ENCODE results near the gene GPR161.

The GPR161 gene

GRCh38 chr1:168102487-168102886 lies 34.2 kb downstream of the GPR161 start:
- no peak for DNase-seq

DNA sequence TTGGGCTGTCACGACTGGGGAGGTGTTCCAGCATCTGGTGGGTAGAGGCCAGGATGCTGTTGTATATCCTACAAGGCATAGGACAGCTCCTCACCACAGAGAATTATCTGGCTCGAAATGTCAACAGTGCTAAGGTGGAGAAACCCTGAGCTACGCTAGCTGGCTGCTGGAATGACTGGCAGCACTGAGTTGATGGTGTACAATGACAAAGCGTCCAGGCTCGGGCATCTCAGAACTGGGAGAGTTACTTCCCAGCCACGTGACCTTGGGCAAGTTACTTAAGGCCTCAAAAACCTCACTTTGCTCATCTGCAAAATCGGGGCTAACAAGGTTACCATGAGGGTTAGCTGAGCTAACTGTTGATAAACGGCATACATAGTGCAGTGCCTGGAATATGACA lies 35.4 kb downstream of the GPR161 start:
- no peak for DNase-seq

DNA sequence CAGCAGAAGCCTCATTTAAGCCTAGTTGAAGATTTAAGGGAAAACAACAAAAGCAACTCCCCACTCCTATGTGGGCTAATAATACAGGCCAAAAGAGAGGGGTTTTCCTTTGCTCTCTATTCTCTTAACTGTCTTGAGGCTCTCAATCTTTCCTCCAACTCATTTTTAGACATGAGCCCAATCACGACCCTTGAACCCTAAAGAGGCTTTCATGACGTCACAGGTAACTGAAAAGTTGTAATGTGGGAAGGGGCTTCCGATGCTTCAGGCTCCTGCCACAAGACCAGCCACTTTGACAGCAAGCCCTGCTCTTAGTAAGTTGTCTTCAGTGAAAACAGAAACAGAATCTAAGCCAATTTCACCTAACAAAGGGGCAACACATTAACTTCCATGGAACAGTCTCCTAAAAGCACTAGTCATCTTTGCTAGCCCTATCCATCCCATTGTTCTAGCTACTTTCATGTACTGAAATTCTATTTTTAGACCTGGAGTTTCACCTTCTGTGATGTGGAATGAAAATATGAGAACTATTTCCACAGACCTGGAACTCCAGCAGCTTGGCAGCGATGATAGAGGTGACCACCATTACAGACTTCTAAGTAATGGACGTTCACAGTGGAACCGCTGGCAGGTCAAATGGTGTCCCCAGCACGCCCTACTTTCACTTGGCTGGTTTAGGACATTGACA lies 36.3 kb downstream of the GPR161 start:
- no peak for DNase-seq

DNA sequence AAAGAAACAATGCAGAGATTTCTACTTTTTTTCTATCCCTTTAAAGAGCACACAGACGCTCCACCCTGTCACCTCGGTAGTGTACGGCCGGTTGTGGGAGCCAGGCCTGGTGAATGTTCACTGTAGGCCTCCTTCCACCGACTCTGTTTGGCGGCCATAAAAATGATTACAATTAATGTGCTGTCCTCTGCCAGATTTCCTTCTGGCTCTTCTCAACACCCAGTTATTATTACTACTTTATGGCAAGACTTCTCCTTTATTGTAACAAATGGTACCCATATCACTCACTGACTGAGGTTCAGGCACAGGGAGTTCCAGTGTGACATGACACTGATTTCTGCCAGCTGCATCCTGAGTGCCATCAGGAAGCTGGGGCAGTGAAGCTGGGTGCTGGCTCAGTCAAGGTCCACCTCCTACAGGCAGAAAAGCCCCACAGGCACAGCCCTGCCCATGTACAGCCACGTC lies 37.4 kb downstream of the GPR161 start:
- no peak for DNase-seq

DNA sequence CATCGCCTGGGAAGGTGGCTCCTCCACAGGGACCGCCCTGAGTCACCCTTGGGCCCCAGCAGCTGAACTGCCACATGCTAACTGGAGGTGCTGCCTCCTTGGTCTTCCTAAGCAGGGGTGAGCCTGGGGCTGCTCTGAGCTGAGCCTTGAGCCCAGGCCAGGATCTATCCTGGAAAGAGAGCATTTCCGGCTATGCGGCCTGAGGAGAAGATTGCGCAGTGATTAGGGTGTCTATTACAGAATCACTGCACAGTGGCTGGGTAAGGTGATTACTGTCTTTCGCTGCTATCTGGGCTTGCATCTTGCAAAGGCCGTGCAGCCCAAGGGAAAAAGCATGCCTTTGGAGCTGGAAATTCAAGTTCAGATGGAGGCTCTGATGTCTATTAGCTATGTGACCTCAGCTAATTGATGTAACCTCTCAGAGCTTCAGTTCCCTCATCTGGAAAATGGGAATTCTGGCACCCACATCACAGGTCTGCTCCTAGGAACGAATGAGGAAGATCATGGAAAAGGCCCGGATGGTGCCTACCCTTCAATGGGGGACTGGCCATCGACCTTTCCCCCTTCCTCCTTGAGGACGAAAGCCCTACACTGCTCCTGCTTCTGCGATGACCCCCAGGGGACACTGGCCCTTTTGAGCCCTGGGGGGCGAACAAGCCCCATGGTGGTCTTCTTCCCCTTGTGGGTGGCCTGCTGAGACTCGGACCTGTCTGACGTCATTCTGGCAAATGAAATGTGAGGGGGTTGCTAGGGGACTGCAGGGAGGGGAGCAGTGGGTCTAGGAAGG lies 38.0 kb downstream of the GPR161 start:
- DNase-seq = no peak

DNA sequence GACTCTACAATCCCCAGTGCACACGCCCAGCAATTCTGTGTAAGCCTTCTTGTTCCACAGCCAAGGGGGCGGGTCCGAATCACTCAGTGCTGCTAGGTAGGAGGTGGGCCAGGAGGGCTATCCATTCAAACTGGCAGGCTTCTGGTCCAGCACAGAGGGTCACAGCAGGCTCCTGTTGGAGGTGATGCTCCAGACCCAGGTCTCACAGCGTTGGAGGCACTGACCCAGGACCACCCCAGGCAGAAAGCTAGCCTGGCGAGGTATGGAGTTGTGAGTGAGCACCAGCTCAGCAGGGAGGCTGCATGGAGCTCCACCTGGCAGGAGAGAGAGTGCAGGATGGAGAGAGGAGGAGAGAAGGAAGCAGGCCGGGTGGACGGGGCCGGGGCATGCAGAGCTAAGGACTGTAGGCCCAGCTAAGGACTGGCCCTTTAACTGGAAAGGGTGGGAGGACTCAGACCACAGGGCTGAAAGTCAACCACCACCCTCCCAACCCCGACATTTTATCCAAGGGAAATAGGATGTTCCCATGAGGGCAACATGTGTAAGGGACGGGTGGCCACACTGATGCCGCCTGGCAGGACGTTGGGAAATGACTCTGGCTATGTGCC lies 38.7 kb downstream of the GPR161 start:
- no peak for DNase-seq

GRCh38 chr1:168096296-168097165 lies 40.2 kb downstream of the GPR161 start:
- DNase-seq = no peak

DNA sequence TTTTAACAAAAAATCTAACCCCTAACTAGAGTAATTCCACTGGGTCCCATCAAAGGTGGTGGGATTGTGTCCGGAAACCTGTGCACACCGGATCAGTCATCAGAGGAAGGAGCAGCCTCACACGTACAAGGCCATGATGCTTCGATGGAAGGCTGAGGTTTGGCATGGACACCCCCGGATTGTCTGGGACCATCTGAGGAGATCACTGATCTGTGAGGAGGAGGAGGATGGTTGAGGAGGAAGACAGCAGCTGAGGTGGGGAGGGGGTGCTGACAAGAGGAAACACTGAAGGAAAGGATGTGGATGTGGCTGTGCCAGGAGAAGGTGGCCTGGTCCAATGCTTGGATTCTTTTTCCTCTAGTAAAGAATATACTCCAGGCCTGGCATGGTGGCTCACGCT lies 41.3 kb downstream of the GPR161 start:
- no peak for DNase-seq

- DNase-seq = no peak
Measured at GRCh38 chr1:168093616-168094015, 43.1 kb downstream of the GPR161 start.

GRCh38 chr1:168092566-168093355 lies 44.0 kb downstream of the GPR161 start:
- DNase-seq = no peak

DNA sequence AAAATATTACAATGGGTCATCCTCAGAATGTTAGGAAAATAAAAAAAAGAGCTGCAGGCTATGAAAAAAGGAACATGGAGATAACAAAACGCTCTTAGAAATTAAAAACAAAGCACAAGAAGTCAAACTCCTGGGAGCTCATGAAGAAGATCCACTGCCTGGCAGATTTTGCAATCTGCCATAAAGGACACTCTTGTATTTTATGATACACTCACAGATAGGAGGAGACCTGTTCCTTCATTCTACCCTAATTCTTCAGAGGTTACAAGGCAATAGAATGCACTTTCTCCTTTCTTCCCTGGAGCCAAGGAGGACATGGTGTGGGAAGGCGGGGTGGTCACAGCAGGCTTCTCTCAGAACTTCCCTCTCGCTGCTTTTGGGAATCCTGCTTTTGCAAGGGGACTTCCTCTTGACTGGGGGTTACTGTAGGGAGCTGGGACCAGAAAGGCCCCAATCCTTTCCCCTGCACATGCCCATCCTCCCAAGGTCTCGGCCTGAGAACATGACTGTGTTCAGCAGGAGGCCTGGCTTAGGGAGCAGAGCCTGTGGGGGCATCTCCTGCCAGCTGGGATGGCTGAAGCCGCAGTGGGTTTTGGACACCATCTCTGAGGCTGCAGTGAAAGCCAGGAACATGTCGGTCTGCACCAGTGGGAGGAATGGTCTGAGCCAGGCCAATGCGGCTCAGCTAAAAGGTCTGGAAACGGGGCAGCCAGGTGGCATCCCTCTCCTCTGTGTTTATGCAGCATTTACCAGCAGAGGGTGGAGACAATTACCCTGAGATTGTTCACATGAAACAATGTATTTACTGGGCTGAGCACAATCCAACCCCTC lies 44.8 kb downstream of the GPR161 start:
- no peak for DNase-seq

DNA sequence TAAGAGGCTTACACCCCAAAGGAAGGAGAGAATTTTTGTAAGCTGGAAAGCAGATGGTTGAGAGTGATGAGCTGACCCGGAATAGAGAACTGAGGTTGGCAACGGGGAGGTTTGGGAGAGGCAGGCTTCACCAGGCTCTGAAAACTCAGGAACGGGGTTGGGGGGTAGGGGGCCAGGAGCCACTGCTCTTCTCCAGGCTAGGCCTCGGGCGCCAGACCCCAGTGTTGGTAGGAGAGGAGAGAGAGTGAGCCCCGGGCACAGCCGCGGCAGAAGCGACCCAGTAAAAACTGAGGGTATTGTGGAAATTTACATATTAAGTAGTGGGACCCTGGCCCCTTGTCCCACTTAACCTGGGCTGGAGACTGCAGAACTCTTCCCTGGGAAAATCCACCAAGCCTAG lies 45.7 kb downstream of the GPR161 start:
- DNase-seq = no peak

- DNase-seq = no peak
Measured at GRCh38 chr1:168090395-168090794, 46.3 kb downstream of the GPR161 start.

GRCh38 chr1:168089979-168090337 lies 46.8 kb downstream of the GPR161 start:
- DNase-seq = no peak

DNA sequence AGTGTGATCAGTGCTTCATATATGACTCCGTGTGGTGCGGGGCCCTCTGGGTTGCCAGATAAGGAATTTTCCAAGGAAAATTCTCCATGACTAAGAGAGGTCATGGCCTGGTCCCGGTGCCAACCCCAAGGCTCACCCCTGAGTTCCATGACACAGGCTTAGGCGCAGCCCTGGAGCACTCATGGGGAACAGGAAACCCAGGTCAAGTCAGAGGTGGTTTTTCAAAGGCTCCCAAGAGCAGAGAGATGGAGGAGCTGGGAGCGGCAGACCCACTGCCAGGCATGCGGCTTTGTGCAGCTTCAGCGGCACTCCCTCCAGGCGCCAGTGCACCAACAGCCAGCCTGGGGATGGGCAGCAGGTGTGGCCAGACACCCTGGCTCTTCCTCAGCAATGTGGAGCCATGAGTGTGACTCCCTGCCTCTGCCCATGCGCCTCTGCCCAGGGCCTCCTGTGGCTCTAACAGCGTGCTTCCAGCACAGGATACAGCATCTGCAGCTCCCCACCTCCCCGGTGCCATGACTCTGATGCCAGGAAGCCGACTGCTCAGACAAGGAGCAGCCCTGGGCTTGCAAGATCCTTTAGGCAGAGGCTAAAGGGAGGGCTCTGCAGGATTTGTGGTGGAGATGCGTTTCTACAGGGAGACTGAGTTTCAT lies 47.3 kb downstream of the GPR161 start:
- no peak for DNase-seq

DNA sequence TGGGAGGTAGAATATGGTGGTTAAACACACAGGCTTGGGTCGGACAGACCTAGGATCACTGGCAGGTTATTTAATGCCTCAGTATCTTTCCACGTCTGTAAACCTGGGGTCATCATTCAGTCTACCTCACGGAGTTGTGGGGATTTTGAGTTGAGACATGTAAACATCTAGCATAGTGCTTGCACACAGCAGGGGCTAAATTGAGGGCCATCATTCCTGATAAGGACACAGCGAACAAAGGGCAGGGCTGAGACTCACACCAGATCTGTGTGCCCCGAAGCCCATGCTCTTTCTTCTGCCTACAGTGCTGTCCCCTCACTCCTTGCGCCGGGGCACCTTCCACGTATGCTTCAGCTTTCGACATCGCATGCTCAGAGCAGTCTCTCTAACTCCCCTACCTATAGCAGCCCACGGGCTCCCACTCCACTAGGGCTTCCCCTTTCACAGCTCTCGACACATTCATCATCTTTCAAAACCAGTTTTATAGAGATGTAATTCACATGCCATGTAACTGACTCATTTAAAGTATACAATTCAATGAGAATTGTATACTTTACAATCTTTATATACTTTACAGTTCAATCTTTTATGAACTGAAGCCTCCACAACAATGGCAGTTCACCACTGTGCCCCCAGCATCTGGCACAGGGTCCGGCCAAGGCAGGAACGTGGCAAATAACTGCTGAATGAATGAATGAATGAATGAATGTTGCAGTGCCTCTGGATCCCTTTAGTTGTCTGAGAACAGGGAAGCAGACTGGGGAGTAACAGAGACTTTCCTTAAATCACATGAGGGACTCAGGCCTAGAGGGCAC lies 48.0 kb downstream of the GPR161 start:
- no peak for DNase-seq

DNA sequence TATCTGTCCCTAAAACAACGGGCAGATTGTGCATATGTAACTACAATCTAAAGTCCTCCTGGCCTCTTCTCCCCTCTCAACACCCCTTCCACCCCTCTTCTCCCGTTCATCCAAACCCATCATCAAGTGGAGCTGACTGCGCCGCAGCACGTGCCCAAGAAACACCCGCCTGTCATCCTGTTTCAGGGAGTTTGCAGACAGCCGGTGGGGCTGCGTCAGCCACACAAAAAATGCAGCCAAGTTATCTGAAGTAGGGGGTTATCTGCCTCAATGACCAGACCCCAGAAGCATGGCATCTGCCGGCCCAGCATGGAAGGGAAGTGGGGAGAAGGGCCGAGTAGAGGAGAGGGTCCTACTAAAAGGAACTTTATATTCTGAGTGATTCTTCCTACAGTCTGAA lies 49.0 kb downstream of the GPR161 start:
- no peak for DNase-seq

- no peak for DNase-seq
Measured at GRCh38 chr1:168086438-168086837, 50.3 kb downstream of the GPR161 start.

- no peak for DNase-seq
Measured at GRCh38 chr1:168085401-168085872, 51.3 kb downstream of the GPR161 start.

Measured in NCI-H2171 treated with DMSO at 0.1 percent for 48 hours (cell line).